Thyroid gland (tissue), 4 donors: ENCODE measurements around the gene CDK3.

Experiments
- POLR2A ChIP-seq, 2 donors: fragments of 450-650 bp; IDR thresholded peaks; one replicate each; pipeline ENCODE4 v1.6.1; 2017; ENCODE audit warnings: antibody characterized with exemption in 2 of 2, mild to moderate bottlenecking in 2 of 2, moderate library complexity in 1 of 2
- TF ChIP-seq, protein P1 (sequence below), 6 experiments: fragments of 200-600 bp in 3 of 6; fragments of 450-650 bp in 3 of 6; sonication (generic) in 3 of 6; IDR thresholded peaks; one replicate each; pipeline ENCODE4 v1.5.1; 2016 to 2019; ENCODE audit warnings: antibody characterized with exemption in 6 of 6, mild to moderate bottlenecking in 2 of 6, inconsistent platforms in 1 of 6, moderate library complexity in 1 of 6

DNA sequence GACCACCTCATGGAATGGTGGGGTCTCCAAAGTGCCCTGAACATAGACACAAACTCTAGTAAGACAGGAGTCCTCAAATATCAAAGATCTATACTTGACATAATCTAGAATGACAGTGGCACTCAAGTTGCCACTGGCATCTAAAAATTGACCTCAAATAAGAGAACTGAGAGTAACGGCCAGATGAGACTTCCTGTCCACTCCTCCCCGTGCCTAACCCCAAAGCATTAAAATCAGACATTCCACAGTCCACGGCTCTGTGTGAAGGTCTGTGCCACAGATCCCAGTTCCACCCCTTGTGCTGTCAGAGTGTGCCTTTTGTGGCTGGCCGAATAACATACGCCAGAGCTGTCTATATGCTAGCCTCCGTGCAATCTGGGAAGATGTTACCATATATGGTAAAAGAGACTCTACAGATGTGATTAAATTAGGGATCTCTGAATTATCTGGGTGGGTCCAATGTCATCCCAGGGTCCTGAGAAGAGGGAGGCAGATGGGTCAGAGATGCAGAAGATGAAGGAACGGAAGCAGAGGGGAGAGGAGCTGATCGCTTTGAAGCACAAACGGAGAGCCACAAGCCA lies 47.5 kb downstream of the CDK3 start:
- TF ChIP-seq, protein P1, sequence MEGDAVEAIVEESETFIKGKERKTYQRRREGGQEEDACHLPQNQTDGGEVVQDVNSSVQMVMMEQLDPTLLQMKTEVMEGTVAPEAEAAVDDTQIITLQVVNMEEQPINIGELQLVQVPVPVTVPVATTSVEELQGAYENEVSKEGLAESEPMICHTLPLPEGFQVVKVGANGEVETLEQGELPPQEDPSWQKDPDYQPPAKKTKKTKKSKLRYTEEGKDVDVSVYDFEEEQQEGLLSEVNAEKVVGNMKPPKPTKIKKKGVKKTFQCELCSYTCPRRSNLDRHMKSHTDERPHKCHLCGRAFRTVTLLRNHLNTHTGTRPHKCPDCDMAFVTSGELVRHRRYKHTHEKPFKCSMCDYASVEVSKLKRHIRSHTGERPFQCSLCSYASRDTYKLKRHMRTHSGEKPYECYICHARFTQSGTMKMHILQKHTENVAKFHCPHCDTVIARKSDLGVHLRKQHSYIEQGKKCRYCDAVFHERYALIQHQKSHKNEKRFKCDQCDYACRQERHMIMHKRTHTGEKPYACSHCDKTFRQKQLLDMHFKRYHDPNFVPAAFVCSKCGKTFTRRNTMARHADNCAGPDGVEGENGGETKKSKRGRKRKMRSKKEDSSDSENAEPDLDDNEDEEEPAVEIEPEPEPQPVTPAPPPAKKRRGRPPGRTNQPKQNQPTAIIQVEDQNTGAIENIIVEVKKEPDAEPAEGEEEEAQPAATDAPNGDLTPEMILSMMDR (IDR thresholded peaks at IDR 0.05) = no peak
- no peak for TF ChIP-seq POLR2A (IDR thresholded peaks at IDR 0.05)
